ENCODE results near the gene SULF2.
"Not testable (repeated sequence)": the region's sequence is repeated elsewhere in the genome, so short reads cannot be mapped to it uniquely, and the experiment has no call there.

The SULF2 gene

DNA sequence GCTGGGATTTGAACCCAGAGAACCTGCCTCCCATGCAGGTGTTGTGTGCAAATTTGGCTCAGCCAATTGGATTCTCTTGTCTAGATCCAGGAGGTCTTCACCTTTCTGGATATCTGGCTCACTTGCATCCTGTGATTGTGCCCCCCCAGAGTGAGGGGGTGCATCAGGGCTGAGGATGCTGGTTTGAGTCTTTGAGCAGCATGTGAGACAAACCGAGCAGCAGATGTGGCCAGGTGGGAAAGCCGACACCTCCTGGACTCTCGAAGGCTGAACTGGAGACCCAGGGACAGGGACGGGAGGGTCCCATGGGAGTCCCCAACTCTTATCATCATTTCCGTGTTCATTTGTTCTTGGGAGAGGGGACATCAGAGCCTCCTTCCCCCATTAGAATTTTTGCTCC is 30.6 kb upstream of the SULF2 start:
- no peak for TF ChIP-seq JUND (IDR thresholded peaks at IDR 0.05; ENCODE audit: low read depth)
- no peak for DNase-seq (ENCODE audit: low read depth in 1 of 2, low spot score in 1 of 2)
- in situ Hi-C loops (cut with HindIII; ENCODE audit: low pct_unique_long_range_greater_than_20kb, low sequenced_read_pairs), result no loop called here

- TF ChIP-seq JUND (IDR thresholded peaks at IDR 0.05; ENCODE audit: low read depth), result no peak
- in situ Hi-C loops (cut with HindIII; ENCODE audit: low pct_unique_long_range_greater_than_20kb, low sequenced_read_pairs), result no loop called here
- DNase-seq (ENCODE audit: low read depth in 1 of 2, low spot score in 1 of 2), result no peak
These were observed 30.1 kb upstream of the SULF2 start for GRCh38 chr20:47815416-47815806.

- in situ Hi-C loops (cut with HindIII; ENCODE audit: low pct_unique_long_range_greater_than_20kb, low sequenced_read_pairs), result no loop called here
- no peak for TF ChIP-seq JUND (IDR thresholded peaks at IDR 0.05; ENCODE audit: low read depth)
- no peak for DNase-seq (ENCODE audit: low read depth in 1 of 2, low spot score in 1 of 2)
These were observed 29.5 kb upstream of the SULF2 start for GRCh38 chr20:47814632-47815415.

DNA sequence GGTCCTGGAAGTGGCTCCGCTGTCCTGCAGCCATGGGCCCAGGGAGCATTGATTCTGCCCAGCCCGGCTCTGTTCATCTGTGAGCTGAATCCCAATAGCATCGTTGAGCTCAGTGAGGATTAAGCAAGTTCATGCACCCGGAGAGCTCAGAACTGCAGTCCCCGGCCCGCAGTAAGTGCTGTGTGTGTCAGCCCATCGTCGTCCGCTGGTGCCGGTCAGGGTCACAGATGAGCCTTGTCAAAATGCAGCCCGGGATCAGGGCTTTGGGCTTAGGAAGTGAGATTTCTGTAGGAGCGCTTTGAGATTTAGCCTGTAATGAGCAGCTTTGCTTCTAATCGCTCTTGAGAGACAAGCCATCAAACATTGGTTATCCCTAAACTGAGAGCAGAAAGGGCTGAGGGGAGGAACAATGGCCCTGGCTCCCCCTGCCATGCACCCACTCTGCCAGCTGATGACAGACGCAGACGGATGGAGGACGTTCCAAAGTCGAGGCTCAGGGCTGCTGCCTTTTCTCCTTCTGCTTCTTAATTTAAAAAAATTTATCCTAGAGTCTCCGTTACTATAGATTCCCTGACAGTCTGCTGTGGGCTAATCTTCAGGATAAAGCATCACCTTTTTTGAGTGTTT is 25.6 kb upstream of the SULF2 start:
- no peak for DNase-seq (ENCODE audit: low read depth in 1 of 2, low spot score in 1 of 2)
- TF ChIP-seq JUND (IDR thresholded peaks at IDR 0.05; ENCODE audit: low read depth), result no peak
- in situ Hi-C loops (cut with HindIII; ENCODE audit: low pct_unique_long_range_greater_than_20kb, low sequenced_read_pairs), result no loop called here

- in situ Hi-C loops (cut with HindIII; ENCODE audit: low pct_unique_long_range_greater_than_20kb, low sequenced_read_pairs), result no loop called here
- no peak for TF ChIP-seq JUND (IDR thresholded peaks at IDR 0.05; ENCODE audit: low read depth)
- DNase-seq (ENCODE audit: low read depth in 1 of 2, low spot score in 1 of 2), result no peak
These were observed 24.9 kb upstream of the SULF2 start for GRCh38 chr20:47810116-47810677.

- TF ChIP-seq JUND (IDR thresholded peaks at IDR 0.05; ENCODE audit: low read depth), result no peak
- in situ Hi-C loops (cut with HindIII; ENCODE audit: low pct_unique_long_range_greater_than_20kb, low sequenced_read_pairs), result no loop called here
- DNase-seq (ENCODE audit: low read depth in 1 of 2, low spot score in 1 of 2), result no peak
These were observed 24.1 kb upstream of the SULF2 start for GRCh38 chr20:47809161-47809960.

DNA sequence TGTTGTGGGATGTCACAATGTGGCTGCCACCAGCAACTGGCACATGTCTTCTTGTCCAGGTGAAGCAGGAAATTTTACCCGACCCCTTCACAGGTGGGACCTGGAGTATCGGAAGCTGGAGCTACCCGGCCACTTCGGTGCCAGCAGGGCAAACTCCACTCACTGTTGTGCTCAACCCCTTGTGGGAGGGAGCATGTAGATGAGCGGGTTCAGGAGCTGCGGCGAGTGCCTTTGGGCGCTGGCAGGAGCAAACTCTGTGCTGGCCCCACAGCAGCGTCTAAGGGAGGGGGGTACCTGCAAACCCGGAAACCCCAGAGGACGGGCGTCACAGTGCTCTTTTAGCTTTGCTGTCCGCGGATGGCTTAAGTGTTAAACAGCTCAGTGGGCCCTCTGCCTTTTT is 20.7 kb upstream of the SULF2 start:
- in situ Hi-C loops (cut with HindIII; ENCODE audit: low pct_unique_long_range_greater_than_20kb, low sequenced_read_pairs), result no loop called here
- no peak for TF ChIP-seq JUND (IDR thresholded peaks at IDR 0.05; ENCODE audit: low read depth)
- no peak for DNase-seq (ENCODE audit: low read depth in 1 of 2, low spot score in 1 of 2)

DNA sequence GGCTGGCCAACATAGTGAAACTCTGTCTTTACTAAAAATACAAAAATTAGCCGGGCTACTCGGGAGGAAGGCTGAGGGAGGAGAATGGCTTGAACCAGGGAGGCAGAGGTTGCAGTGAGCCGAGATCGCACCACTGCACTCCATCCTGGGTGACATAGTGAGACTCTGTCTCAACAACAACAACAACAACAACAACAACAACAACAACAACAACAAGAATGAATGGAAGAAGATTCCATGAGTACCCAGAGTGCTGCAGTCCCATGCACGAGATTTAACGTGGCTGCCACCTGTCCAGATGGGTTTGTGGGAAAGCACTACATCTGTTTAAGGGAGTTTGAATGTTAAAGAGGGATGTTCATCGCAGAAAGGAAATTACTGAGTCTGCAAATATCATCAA is 19.7 kb upstream of the SULF2 start:
- DNase-seq (ENCODE audit: low read depth in 1 of 2, low spot score in 1 of 2); in situ Hi-C loops (cut with HindIII; ENCODE audit: low pct_unique_long_range_greater_than_20kb, low sequenced_read_pairs): not testable (repeated sequence)

GRCh38 chr20:47804224-47804825 is 19.0 kb upstream of the SULF2 start:
- DNase-seq (ENCODE audit: low read depth in 1 of 2, low spot score in 1 of 2); in situ Hi-C loops (cut with HindIII; ENCODE audit: low pct_unique_long_range_greater_than_20kb, low sequenced_read_pairs): not testable (repeated sequence)

GRCh38 chr20:47802975-47803374 is 17.7 kb upstream of the SULF2 start:
- DNase-seq (ENCODE audit: low read depth in 1 of 2, low spot score in 1 of 2), result no peak
- in situ Hi-C loops (cut with HindIII; ENCODE audit: low pct_unique_long_range_greater_than_20kb, low sequenced_read_pairs), result no loop called here
- TF ChIP-seq JUND (IDR thresholded peaks at IDR 0.05; ENCODE audit: low read depth), result no peak

DNA sequence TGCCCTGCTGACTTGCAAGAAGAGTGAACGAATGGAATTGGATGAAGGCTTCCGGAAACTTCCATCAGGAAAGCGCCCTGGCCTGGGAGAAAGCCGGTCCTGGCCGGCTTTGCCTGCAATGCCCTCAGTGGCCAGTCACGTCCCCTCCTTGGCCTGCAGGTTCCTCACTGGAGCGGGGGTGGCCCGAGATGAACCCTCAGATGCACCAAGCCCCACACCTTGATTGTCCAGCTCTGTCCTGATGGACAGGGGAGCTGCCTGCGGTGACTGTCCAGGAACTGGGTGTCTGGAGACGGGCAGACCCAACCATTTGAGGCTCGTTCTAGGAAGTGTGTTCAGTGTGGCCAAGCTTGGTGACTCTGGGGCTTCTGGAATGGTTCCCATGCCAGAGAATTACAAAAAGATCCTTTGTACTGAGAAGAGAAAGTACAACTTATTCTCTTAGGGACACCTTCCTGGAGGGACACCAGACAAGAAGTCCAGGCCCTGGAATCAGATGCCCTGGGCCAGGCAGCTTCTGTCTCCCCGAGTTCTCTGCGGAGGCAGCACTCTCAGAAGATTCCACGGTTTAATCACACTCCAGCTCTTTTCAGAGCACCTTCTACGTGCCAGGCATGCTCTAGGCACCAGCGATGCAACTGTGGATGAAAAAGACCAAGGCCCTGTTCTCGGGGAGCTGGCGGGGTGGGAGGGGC is 17.1 kb upstream of the SULF2 start:
- in situ Hi-C loops (cut with HindIII; ENCODE audit: low pct_unique_long_range_greater_than_20kb, low sequenced_read_pairs), result no loop called here
- TF ChIP-seq JUND (IDR thresholded peaks at IDR 0.05; ENCODE audit: low read depth), result no peak
- no peak for DNase-seq (ENCODE audit: low read depth in 1 of 2, low spot score in 1 of 2)

GRCh38 chr20:47801759-47802158 is 16.5 kb upstream of the SULF2 start:
- no peak for DNase-seq (ENCODE audit: low read depth in 1 of 2, low spot score in 1 of 2)
- in situ Hi-C loops (cut with HindIII; ENCODE audit: low pct_unique_long_range_greater_than_20kb, low sequenced_read_pairs), result no loop called here
- no peak for TF ChIP-seq JUND (IDR thresholded peaks at IDR 0.05; ENCODE audit: low read depth)

All from T47D (cell line).